Measurements from ENCODE around the gene NIPAL4. TPM values are rescaled to one million over a fixed set of nuclear protein-coding genes. Genes with fewer than 3 reads are reported as not detected.

The NIPAL4 gene
- total RNA-seq, 6 experiments from 2014 or later: 0.14 to 0.38 (median 0.22) TPM

DNA sequence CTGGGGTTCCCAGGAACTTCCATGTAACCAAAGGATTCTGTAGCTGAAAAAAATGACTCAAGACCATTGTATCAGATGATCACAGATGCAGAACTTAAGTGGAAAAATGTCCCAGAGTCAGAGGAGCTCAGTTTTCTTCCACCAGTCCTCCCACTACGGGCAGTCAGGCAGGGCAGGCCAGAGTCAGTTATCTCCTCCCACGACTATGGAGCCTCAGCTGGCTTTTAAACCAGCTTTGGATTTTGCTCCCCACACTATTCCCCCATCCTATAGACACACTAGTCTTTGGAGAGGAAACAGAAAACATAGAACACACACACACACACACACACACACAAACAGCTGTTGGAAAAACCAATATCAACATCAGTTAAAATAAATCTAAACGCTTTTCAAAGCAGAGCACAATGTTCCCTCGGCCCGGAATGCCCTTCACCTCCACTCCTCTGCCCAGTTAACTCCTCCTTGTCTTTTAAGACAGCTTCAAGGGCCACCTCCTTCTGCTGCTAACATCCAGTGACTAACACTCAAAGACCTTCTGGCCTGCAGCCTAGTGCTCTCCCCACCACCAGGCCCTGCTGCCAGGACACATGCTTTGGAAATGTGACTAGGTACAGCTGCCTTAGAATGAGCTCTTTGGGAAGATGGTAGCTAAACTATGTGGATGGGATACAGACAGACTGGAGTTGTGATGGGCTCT lies 56.8 kb downstream of the NIPAL4 start:
- DNase-seq: peak; percentile 93
- peaks cover 71% of the 10 kb centered on the region for H3K4me1 Mint-ChIP-seq (ENCODE audit: low read depth)
- TF ChIP-seq CTCF (IDR thresholded peaks at IDR 0.05): no peak
- no peaks in the 10 kb centered on the region for H3K9me3 Mint-ChIP-seq
- H3K27ac Mint-ChIP-seq: peak overlapping the region; percentile 98
- peak overlapping the region; percentile 82 for H3K4me3 Mint-ChIP-seq
- peaks cover 1% of the 10 kb centered on the region; the same call in 1 of the 2 replicates for H3K27me3 Mint-ChIP-seq (ENCODE audit: insufficient read depth)
- H3K36me3 Mint-ChIP-seq (ENCODE audit: low read depth): peaks cover 47% of the 10 kb centered on the region

DNA sequence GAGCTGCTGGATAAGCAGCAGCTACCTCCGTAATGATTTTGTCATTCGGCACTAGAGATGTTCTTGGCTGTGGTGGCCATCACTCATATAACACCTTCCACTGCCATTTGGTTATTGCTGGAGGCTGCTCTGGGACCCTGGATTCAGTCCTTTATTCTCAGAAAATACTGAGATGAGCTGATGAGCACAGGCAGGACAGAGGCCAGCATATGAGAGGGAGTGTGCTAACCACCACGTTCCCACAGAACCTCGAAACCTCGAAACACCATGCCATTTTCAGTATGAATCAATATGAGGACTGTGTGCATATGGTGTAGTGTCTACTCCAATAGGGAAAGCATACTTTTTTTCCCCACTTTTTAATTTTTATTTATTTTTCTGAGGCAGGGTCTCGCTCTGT lies 59.0 kb downstream of the NIPAL4 start:
- no peaks in the 10 kb centered on the region for H3K9me3 Mint-ChIP-seq
- no peak overlapping the region for H3K4me3 Mint-ChIP-seq
- no peak for TF ChIP-seq CTCF (IDR thresholded peaks at IDR 0.05)
- peaks cover 43% of the 10 kb centered on the region for H3K36me3 Mint-ChIP-seq (ENCODE audit: low read depth)
- no peak for DNase-seq
- peaks cover 1% of the 10 kb centered on the region; the same call in 1 of the 2 replicates for H3K27me3 Mint-ChIP-seq (ENCODE audit: insufficient read depth)
- H3K4me1 Mint-ChIP-seq (ENCODE audit: low read depth): peaks cover 61% of the 10 kb centered on the region
- H3K27ac Mint-ChIP-seq: peak overlapping the region; percentile 33; the same call in 1 of the 2 replicates

GRCh38 chr5:157519579-157520253 lies 59.7 kb downstream of the NIPAL4 start:
- H3K27ac Mint-ChIP-seq: no peak overlapping the region
- H3K4me3 Mint-ChIP-seq: no peak overlapping the region
- peaks cover 39% of the 10 kb centered on the region for H3K36me3 Mint-ChIP-seq (ENCODE audit: low read depth)
- no peak for DNase-seq
- H3K4me1 Mint-ChIP-seq (ENCODE audit: low read depth): peaks cover 65% of the 10 kb centered on the region
- no peaks in the 10 kb centered on the region for H3K9me3 Mint-ChIP-seq
- no peak for TF ChIP-seq CTCF (IDR thresholded peaks at IDR 0.05)
- peaks cover 1% of the 10 kb centered on the region; the same call in 1 of the 2 replicates for H3K27me3 Mint-ChIP-seq (ENCODE audit: insufficient read depth)

GRCh38 chr5:157520911-157521703 lies 61.1 kb downstream of the NIPAL4 start:
- H3K9me3 Mint-ChIP-seq: no peaks in the 10 kb centered on the region
- H3K4me1 Mint-ChIP-seq (ENCODE audit: low read depth): peaks cover 63% of the 10 kb centered on the region
- peaks cover 1% of the 10 kb centered on the region; the same call in 1 of the 2 replicates for H3K27me3 Mint-ChIP-seq (ENCODE audit: insufficient read depth)
- DNase-seq: peak; percentile 32
- H3K27ac Mint-ChIP-seq: peak overlapping the region; percentile 81
- H3K36me3 Mint-ChIP-seq (ENCODE audit: low read depth): peaks cover 34% of the 10 kb centered on the region
- no peak overlapping the region for H3K4me3 Mint-ChIP-seq
- peak; percentile 58 for TF ChIP-seq CTCF (IDR thresholded peaks at IDR 0.05)

DNA sequence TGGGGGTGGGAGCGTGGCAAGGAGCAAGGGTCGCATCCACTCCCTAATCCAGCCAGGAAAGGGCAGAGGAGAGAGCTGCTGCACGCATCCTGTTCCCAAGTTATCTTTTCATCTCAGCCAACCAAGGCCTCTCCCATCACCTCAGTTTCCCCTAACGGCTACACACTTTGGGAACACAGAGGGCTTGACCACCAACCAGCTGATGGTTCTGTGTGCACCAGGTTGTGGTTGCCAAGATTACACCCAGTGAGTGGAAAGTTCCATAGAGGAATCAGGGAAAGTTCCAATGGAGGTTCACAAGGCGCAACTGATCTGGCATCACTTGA lies 61.7 kb downstream of the NIPAL4 start:
- Mint-ChIP-seq H3K27me3 (ENCODE audit: insufficient read depth) (peaks cover 1% of the 10 kb centered on the region; the same call in 1 of the 2 replicates), H3K36me3 (ENCODE audit: low read depth) (peaks cover 33% of the 10 kb centered on the region; the same call in 1 of the 2 replicates), H3K4me1 (ENCODE audit: low read depth) (peaks cover 57% of the 10 kb centered on the region), H3K9me3 (no peaks in the 10 kb centered on the region), H3K4me3 (no peak overlapping the region; the same call in 1 of the 2 replicates), H3K27ac (peak overlapping the region; percentile 81)
- no peak for DNase-seq
- no peak; the same call in 1 of the 2 replicates for TF ChIP-seq CTCF (IDR thresholded peaks at IDR 0.05)
